ENCODE results near the gene CDH15.

- no peak for TF ChIP-seq POLR2A (IDR thresholded peaks at IDR 0.05; ENCODE audit: low read depth, low read length)
- TF ChIP-seq POLR2AphosphoS5 (IDR thresholded peaks at IDR 0.05; ENCODE audit: low read depth, low read length) = no peak
- TF ChIP-seq TAF1 (IDR thresholded peaks at IDR 0.05; ENCODE audit: borderline replicate concordance, low read depth, low read length) = no peak
Measured at GRCh38 chr16:89217138-89217387, 45.5 kb downstream of the CDH15 start.

Measured in GM12892 (cell line).